Measurements from ENCODE around the gene POLL. TPM values are rescaled to one million over a fixed set of nuclear protein-coding genes. Genes with fewer than 3 reads are reported as not detected.

POLL gene
- polyA plus RNA-seq, 1 donor = 30.9 TPM

GRCh38 chr10:101560298-101561067 is 27.6 kb downstream of the POLL start:
- no peak for DNase-seq (ENCODE audit: low read depth)

- DNase-seq (ENCODE audit: low read depth) = no peak
Measured at GRCh38 chr10:101559596-101560297, 28.3 kb downstream of the POLL start.

GRCh38 chr10:101558671-101559595 is 29.1 kb downstream of the POLL start:
- no peak for DNase-seq (ENCODE audit: low read depth)

GRCh38 chr10:101558204-101558603 is 29.9 kb downstream of the POLL start:
- no peak for DNase-seq (ENCODE audit: low read depth)

- no peak for DNase-seq (ENCODE audit: low read depth)
Measured at GRCh38 chr10:101557541-101557940, 30.5 kb downstream of the POLL start.

- no peak for DNase-seq (ENCODE audit: low read depth)
Measured at GRCh38 chr10:101552442-101552841, 35.6 kb downstream of the POLL start.

GRCh38 chr10:101550965-101551364 is 37.1 kb downstream of the POLL start:
- no peak for DNase-seq (ENCODE audit: low read depth)

GRCh38 chr10:101545898-101546297 is 42.2 kb downstream of the POLL start:
- no peak for DNase-seq (ENCODE audit: low read depth)

GRCh38 chr10:101538446-101538845 is 49.6 kb downstream of the POLL start:
- no peak for DNase-seq (ENCODE audit: low read depth)

GRCh38 chr10:101536800-101537199 is 51.3 kb downstream of the POLL start:
- DNase-seq (ENCODE audit: low read depth) = no peak

- no peak for DNase-seq (ENCODE audit: low read depth)
Measured at GRCh38 chr10:101535949-101536348, 52.1 kb downstream of the POLL start.

GRCh38 chr10:101529725-101530553 is 58.1 kb downstream of the POLL start:
- DNase-seq (ENCODE audit: low read depth) = no peak

GRCh38 chr10:101529207-101529606 is 58.9 kb downstream of the POLL start:
- DNase-seq (ENCODE audit: low read depth) = no peak

Other genes starting within 250 kb of the POLL start
- gene BTRC, start 234.1 kb downstream of the POLL start, polyA plus RNA-seq (ENCODE audit: insufficient read length) = 24.9 TPM
- 14.1 TPM for gene DPCD, start 64 bp upstream of the POLL start, polyA plus RNA-seq (ENCODE audit: insufficient read length)
- 48.3 TPM for gene FBXW4, start 106.9 kb upstream of the POLL start, polyA plus RNA-seq (ENCODE audit: insufficient read length)
- gene FGF8, start 187.9 kb upstream of the POLL start, polyA plus RNA-seq (ENCODE audit: insufficient read length) = 0.34 TPM
- 54.4 TPM for gene NPM3, start 195.2 kb upstream of the POLL start, polyA plus RNA-seq (ENCODE audit: insufficient read length)
- gene OGA, start 230.2 kb upstream of the POLL start, polyA plus RNA-seq (ENCODE audit: insufficient read length) = 101 TPM